NOMO-1 (cell line): ENCODE data around the gene AKR1C8.
"Not testable (repeated sequence)": the region's sequence is repeated elsewhere in the genome, so short reads cannot be mapped to it uniquely, and the experiment has no call there.

Source experiments
- DNase-seq, 2 experiments: peaks; one replicate each; lab custom pipeline; 2025; ENCODE audit not compliant: unreplicated experiment in 2 of 2; lab: John Stamatoyannopoulos, UW

The AKR1C8 gene

DNA sequence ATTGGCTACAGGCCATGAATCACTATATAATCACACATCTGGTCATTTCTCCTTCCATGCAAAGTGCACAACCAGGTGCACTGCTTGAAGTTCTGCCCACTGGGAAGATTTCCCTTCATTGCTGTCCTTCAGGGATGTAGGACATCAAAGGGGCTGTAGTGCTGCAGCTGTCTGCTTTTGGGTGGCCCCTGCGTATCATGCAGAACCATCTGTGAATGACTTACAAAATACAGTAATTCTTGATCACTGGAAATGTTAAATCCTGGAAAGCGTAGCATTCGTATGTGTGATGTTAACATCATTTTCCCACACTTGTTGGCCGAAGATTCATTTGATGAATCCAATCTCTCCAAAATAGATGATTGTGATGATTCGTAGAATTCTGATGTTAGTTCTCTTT is 68.3 kb downstream of the AKR1C8 start:
- DNase-seq, result no peak

DNA sequence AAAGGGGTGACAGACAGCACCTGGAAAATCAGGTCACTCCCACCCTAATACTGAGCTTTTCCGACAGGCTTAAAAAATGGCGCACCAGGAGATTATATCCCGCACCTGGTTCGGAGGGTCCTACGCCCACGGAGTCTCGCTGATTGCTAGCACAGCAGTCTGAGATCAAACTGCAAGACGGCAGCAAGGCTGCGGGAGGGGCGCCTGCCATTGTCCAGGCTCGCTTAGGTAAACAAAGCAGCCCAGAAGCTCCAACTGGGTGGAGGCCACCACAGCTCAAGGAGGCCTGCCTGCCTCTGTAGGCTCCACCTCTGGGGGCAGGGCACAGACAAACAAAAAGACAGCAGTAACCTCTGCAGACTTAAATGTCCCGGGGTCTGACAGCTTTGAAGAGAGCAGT is 75.1 kb downstream of the AKR1C8 start:
- DNase-seq, result not testable (repeated sequence)

- no peak for DNase-seq
Observed at GRCh38 chr10:5108658-5109416, 76.1 kb downstream of the AKR1C8 start.

GRCh38 chr10:5107860-5108526 is 77.0 kb downstream of the AKR1C8 start:
- no peak for DNase-seq

DNA sequence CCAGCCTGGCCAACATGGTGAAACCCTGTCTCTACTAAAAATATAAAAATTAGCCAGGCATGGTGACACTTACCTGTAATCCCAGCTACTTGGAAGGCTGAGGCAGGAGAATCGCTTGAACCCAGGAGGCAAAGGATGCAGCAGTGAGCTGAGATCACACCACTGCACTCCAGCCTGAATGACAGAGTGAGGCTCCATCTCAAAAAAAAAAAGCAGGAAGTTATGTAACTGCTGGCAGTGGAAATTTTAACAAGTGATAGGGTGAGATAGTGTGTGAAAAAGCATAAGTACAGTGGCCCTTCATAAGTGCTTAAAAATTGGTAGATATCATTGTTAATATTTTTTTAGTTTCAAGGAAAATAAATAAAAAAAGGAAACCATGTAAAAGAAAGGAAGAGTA is 78.4 kb downstream of the AKR1C8 start:
- DNase-seq, result peak in 1 of 2 experiments; percentile 9

DNA sequence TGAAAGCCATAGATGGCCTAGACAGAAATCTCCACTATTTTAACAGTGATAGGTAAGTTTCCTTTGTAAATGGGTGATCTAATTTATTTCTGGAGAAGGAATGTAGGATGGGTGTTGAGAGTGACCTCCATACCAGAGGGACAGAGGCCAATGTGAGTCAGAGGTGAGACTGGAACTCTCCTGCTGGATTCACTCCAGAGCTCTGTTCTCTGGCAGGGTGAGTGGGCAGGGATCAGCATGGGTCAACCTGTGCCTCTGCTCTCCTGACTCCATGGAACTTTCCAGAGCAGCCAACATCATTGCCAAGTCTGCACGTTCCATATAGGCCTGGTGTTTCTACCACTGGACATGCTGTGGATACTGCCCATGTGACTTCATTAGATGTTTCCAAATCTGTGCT is 79.3 kb downstream of the AKR1C8 start:
- no peak for DNase-seq
